ENCODE measurements around the gene ZG16. TPM values are rescaled to one million over a fixed set of nuclear protein-coding genes. Genes with fewer than 3 reads are reported as not detected.
A peak's percentile ranks its signal among the peaks of the same experiment; 100 is the strongest.

The ZG16 gene
- total RNA-seq, 3 donors from 2014 or later, result 196 to 671 (median 551) TPM

GRCh38 chr16:29820730-29821642, 42.9 kb downstream of the ZG16 start:
- DNase-seq (peak; percentile 91 to 94 (median 93)), ATAC-seq (peak; percentile 67)
- intact Hi-C loops (cut with DNase I, micrococcal nuclease), result no loop called here
- Histone ChIP-seq H3K4me3 (peak overlapping the region; percentile 74), H3K36me3 (ENCODE audit: low read depth) (no peaks in the 10 kb centered on the region), H3K9me3 (no peaks in the 10 kb centered on the region), H3K4me1 (ENCODE audit: low read depth) (peaks cover 79% of the 10 kb centered on the region)
- TF ChIP-seq, protein P1, sequence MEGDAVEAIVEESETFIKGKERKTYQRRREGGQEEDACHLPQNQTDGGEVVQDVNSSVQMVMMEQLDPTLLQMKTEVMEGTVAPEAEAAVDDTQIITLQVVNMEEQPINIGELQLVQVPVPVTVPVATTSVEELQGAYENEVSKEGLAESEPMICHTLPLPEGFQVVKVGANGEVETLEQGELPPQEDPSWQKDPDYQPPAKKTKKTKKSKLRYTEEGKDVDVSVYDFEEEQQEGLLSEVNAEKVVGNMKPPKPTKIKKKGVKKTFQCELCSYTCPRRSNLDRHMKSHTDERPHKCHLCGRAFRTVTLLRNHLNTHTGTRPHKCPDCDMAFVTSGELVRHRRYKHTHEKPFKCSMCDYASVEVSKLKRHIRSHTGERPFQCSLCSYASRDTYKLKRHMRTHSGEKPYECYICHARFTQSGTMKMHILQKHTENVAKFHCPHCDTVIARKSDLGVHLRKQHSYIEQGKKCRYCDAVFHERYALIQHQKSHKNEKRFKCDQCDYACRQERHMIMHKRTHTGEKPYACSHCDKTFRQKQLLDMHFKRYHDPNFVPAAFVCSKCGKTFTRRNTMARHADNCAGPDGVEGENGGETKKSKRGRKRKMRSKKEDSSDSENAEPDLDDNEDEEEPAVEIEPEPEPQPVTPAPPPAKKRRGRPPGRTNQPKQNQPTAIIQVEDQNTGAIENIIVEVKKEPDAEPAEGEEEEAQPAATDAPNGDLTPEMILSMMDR (IDR thresholded peaks at IDR 0.05), result no peak

- peak; percentile 48 for ATAC-seq
- intact Hi-C loops (cut with DNase I, micrococcal nuclease), result no loop called here
- peak; percentile 59 to 67 (median 64) for DNase-seq
- H3K36me3 ChIP-seq (ENCODE audit: low read depth), result no peaks in the 10 kb centered on the region
- no peak overlapping the region for H3K4me3 ChIP-seq
- TF ChIP-seq, protein P1 (IDR thresholded peaks at IDR 0.05), result no peak
- no peaks in the 10 kb centered on the region for H3K9me3 ChIP-seq
- H3K4me1 ChIP-seq (ENCODE audit: low read depth), result peaks cover 86% of the 10 kb centered on the region
Measured at GRCh38 chr16:29821643-29822115, 43.6 kb downstream of the ZG16 start.

DNA sequence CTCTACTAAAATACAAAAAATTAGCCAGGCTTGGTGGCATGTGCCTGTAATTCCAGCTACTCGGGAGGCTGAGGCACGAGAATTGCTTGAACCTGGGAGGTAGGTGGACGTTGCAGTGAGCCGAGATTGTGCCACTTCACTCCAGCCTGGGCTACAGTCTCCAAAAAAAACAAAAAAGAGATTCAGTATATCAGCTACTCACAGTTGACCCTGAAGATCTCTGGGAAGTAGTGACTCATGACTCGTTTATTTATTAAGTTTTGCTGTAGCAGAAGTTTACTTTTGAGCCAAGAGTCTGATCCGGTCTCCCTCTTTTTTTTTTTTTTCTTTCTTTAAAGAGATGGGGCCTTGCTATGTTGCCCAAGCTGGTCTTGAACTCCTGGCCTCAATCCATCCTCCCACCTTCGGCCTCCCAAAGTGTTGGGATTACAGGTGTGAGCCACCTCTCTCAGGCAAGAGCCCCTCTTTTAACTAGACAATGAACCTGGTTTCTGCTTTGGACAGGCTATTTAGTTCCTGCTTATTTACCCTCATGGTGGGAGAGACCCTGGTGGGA, 46.6 kb downstream of the ZG16 start:
- ATAC-seq (no peak), DNase-seq (no peak)
- TF ChIP-seq, protein P1 (IDR thresholded peaks at IDR 0.05), result no peak
- Histone ChIP-seq H3K36me3 (ENCODE audit: low read depth) (no peaks in the 10 kb centered on the region), H3K4me3 (no peak overlapping the region), H3K4me1 (ENCODE audit: low read depth) (peaks cover 88% of the 10 kb centered on the region), H3K9me3 (no peaks in the 10 kb centered on the region)
- intact Hi-C loops (cut with DNase I, micrococcal nuclease), result no loop called here

DNA sequence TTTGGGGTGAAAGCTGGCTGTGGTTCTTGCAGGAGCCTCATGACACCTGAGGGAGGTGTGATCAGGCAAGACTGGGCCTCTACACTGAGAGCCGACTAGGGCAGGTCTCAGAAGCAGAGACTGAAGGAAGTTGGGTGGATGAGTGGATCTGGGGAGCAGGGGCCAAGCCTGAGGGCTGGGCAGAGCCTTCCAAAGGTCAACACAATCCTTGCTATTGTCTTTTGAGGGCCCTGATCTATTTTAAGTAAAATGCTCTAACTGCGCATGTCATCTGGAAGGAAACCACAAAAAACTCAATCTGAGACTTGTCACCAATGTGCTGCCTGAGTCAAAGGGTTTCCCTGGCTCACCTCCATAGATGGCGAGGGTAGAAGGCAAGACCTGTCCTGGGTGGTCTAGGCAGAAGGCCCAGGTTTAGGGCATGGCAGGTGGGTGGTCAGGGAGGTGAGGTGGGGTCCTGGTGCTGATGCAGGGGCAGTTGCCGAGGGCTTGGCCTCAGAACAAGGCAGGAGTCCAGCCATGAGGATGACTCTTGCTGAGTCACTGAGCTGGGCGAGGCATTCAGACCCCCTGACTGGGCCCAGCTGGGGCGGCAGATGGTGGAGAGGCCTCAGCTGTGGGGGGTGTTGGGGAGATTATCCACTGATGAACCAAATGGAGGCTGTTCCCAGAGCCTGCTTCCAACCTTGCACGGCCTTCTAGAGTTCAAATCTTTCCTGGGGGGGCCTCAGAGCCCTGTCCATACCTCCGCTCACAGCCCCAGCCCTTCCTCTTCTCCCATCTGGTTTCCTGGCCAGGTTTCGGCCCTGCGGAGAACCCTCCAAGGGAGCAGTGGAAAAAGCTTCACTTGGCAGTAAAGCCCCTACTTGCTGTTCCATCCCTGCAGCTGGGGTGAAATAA, 47.3 kb downstream of the ZG16 start:
- H3K36me3 ChIP-seq (ENCODE audit: low read depth), result no peaks in the 10 kb centered on the region
- ATAC-seq (peak; percentile 37), DNase-seq (peak; percentile 59 to 73 (median 66))
- TF ChIP-seq, protein P1 (IDR thresholded peaks at IDR 0.05), result no peak
- no peaks in the 10 kb centered on the region for H3K9me3 ChIP-seq
- intact Hi-C loops (cut with DNase I, micrococcal nuclease), result no loop called here
- no peak overlapping the region for H3K4me3 ChIP-seq
- peaks cover 89% of the 10 kb centered on the region for H3K4me1 ChIP-seq (ENCODE audit: low read depth)

DNA sequence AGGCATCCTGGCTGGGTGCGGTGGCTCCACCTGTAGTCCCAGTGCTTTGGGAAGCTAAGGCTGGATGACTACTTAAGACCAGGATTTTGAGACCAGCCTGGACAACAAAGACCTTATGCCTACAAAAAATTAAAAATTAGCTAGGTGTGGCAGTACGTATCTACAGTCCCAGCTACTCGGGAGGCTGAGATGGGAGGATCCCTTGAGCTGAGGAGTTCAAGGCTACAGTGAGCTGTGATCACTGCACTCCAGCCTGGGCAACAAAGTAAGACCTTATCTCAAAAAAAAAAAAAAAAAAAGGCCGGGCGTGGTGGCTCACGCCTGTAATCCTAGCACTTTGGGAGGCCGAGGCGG, 48.3 kb downstream of the ZG16 start:
- H3K4me3 ChIP-seq, result no peak overlapping the region
- no peaks in the 10 kb centered on the region for H3K36me3 ChIP-seq (ENCODE audit: low read depth)
- DNase-seq (peak in 2 of 3 donors; percentile 35 to 36), ATAC-seq (no peak)
- no peaks in the 10 kb centered on the region for H3K9me3 ChIP-seq
- peaks cover 87% of the 10 kb centered on the region for H3K4me1 ChIP-seq (ENCODE audit: low read depth)
- intact Hi-C loops (cut with DNase I, micrococcal nuclease), result no loop called here
- TF ChIP-seq, protein P1 (IDR thresholded peaks at IDR 0.05), result no peak
